SU-DHL-6 (cell line): ENCODE data around the gene CLCNKA.

Experiments used
- H2AFZ ChIP-seq: fragments of 200-600 bp; sonication (generic); 2 replicates; pipeline ENCODE4 v1.6.1; 2014; ENCODE audit warnings: low read depth, mild to moderate bottlenecking, moderate library complexity, mixed read lengths, antibody characterized with exemption, low read length; ENCODE audit not compliant: severe bottlenecking
- H3F3A ChIP-seq: fragments of 200-600 bp; shearing (Covaris generic); 2 replicates; pipeline ENCODE4 v1.6.0; 2016; ENCODE audit warnings: antibody characterized with exemption, mild to moderate bottlenecking; ENCODE audit not compliant: insufficient read depth
- H3K27ac ChIP-seq: fragments of 200-600 bp; sonication (generic); 2 replicates; pipeline ENCODE4 v1.5.1; 2016; ENCODE audit warnings: low read depth, mild to moderate bottlenecking, low read length, moderate library complexity, mixed read lengths
- H3K27me3 ChIP-seq: fragments of 200-600 bp; sonication (generic), shearing (Covaris generic); 2 replicates; pipeline ENCODE4 v1.6.0; 2014; ENCODE audit warnings: mild to moderate bottlenecking, low read length
- H3K36me3 ChIP-seq: fragments of 200-600 bp; sonication (generic); 2 replicates; pipeline ENCODE4 v1.6.1; 2014; ENCODE audit warnings: mild to moderate bottlenecking, low read length, mixed read lengths
- H3K4me2 ChIP-seq: fragments of 300-600, 200-600 bp; shearing (Covaris generic), sonication (generic); 2 replicates; pipeline ENCODE4 v1.6.0; 2014; ENCODE audit warnings: low read length, low read depth, mild to moderate bottlenecking; ENCODE audit not compliant: poor library complexity, severe bottlenecking
- H3K4me3 ChIP-seq: fragments of 200-600 bp; sonication (generic); 2 replicates; pipeline ENCODE4 v1.5.1; 2014; ENCODE audit warnings: antibody characterized with exemption, low read length, mild to moderate bottlenecking, mixed read lengths; ENCODE audit not compliant: insufficient read depth, poor library complexity, severe bottlenecking
- H3K79me2 ChIP-seq: fragments of 200-600 bp; sonication (generic); 2 replicates; pipeline ENCODE4 v1.6.1; 2014; ENCODE audit warnings: mild to moderate bottlenecking, low read length, moderate library complexity; ENCODE audit not compliant: insufficient read depth
- H3K9ac ChIP-seq: fragments of 200-600 bp; sonication (generic); 2 replicates; pipeline ENCODE4 v1.7.0; 2014; ENCODE audit warnings: mild to moderate bottlenecking, low read length
- H3K9me2 ChIP-seq: fragments of 200-600 bp; sonication (generic); replicated peaks from 2 replicates; pipeline ENCODE4 v1.6.1; 2014; ENCODE audit warnings: low read length; ENCODE audit not compliant: insufficient read depth
- H3K9me3 ChIP-seq: fragments of 200-600 bp; sonication (generic); 2 replicates; pipeline ENCODE4 v1.6.1; 2014; ENCODE audit warnings: low read length, mixed read lengths; ENCODE audit not compliant: insufficient read depth
- H4K20me1 ChIP-seq: fragments of 200-600 bp; sonication (generic); 2 replicates; pipeline ENCODE4 v1.6.1; 2014; ENCODE audit warnings: low read depth, mild to moderate bottlenecking, antibody characterized with exemption, low read length, moderate library complexity, mixed read lengths
- CTCF ChIP-seq: fragments of 200-600 bp; sonication (generic); IDR thresholded peaks from one replicate; pipeline ENCODE4 v1.5.1; 2017; ENCODE audit warnings: antibody characterized with exemption, mild to moderate bottlenecking, low read length, moderate library complexity; ENCODE audit not compliant: insufficient read depth, poor library complexity, severe bottlenecking
- EZH2phosphoT487 ChIP-seq: fragments of 200-600 bp; sonication (generic), shearing (Covaris generic); conservative IDR thresholded peaks from 2 replicates; pipeline ENCODE4 v1.6.1; 2018; ENCODE audit warnings: mild to moderate bottlenecking, antibody characterized with exemption, low read length, moderate library complexity, mixed read lengths

CLCNKA gene

GRCh38 chr1:16013220-16013907, 8.5 kb upstream of the CLCNKA start:
- no peaks in the 10 kb centered on the region for H3K27me3 ChIP-seq
- TF ChIP-seq CTCF, result no peak
- TF ChIP-seq EZH2phosphoT487, result no peak
- H2AFZ ChIP-seq, result no peak overlapping the region
- H3K27ac ChIP-seq, result no peak overlapping the region
- H3K79me2 ChIP-seq, result no peaks in the 10 kb centered on the region
- H3K36me3 ChIP-seq, result no peaks in the 10 kb centered on the region
- no peaks in the 10 kb centered on the region for H3K9me3 ChIP-seq
- no peaks in the 10 kb centered on the region for H4K20me1 ChIP-seq
- H3K9ac ChIP-seq, result no peak overlapping the region
- no peak overlapping the region for H3K4me2 ChIP-seq
- H3K9me2 ChIP-seq, result no peaks in the 10 kb centered on the region
- H3F3A ChIP-seq, result no peaks in the 10 kb centered on the region
- H3K4me3 ChIP-seq, result no peak overlapping the region

- H2AFZ ChIP-seq, result no peak overlapping the region
- no peak overlapping the region for H3K4me2 ChIP-seq
Measured at GRCh38 chr1:16013908-16014258, 8.0 kb upstream of the CLCNKA start.

DNA sequence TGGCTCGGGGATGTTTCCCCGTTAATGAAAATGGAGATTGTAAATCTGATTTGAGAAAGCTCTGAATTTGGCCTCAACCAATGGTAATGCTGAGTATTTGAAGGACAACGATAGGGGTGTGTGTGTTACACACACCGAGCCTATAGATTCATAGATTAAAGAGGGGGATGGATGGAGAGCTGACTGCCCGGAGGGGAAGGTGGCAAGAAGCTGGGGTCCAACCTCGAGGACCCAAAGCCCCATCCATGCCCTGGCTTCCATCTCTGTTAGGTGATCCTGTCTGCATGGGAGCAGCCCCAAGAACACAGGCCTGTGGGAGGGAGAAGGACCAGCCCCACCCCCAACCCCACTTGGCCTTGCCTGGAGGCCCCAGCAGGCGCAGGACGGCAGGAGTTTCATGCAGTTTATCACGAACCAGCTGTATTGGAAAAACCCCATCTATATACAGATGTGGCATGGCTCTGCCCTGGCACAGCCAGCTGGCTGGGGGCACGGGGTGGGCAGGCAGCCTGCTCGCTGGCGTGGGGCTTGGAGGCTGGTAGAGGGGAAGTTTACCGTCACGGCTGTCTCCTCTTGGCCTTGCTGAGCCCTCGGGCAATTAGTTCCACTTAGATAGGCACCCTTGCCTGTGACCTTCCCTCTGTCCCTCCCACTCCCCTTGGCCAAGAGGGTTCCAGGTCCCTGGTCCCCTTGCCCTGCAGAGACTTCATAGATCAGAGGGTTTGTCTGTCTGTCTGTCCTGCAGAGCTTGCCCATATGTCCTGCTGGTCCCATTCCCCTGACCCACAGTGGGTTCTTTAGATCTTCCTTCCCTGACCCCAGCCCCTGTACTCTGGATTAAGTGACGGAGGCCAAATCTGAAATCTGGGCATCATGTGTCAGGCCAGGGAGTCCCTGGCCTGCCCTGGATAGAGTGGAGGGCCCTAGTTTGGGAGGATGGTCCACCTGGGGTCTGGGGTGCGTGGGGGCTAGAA, 7.0 kb upstream of the CLCNKA start:
- no peak overlapping the region for H2AFZ ChIP-seq
- no peaks in the 10 kb centered on the region for H3K9me3 ChIP-seq
- TF ChIP-seq CTCF, result no peak
- TF ChIP-seq EZH2phosphoT487, result no peak
- H3K27ac ChIP-seq, result no peak overlapping the region
- H3K4me2 ChIP-seq, result no peak overlapping the region
- H3F3A ChIP-seq, result no peaks in the 10 kb centered on the region
- no peaks in the 10 kb centered on the region for H4K20me1 ChIP-seq
- no peaks in the 10 kb centered on the region for H3K27me3 ChIP-seq
- H3K4me3 ChIP-seq, result no peak overlapping the region
- no peaks in the 10 kb centered on the region for H3K36me3 ChIP-seq
- no peaks in the 10 kb centered on the region for H3K9me2 ChIP-seq
- H3K79me2 ChIP-seq, result no peaks in the 10 kb centered on the region
- H3K9ac ChIP-seq, result no peak overlapping the region

More at GRCh38 chr1:16013908-16014258, 8.0 kb upstream of the CLCNKA start:
- Histone ChIP-seq H3K9me3 (no peaks in the 10 kb centered on the region), H3K9ac (no peak overlapping the region), H3K27ac (no peak overlapping the region), H3K79me2 (no peaks in the 10 kb centered on the region), H3K36me3 (no peaks in the 10 kb centered on the region), H3F3A (no peaks in the 10 kb centered on the region), H3K4me3 (no peak overlapping the region), H4K20me1 (no peaks in the 10 kb centered on the region), H3K9me2 (no peaks in the 10 kb centered on the region), H3K27me3 (no peaks in the 10 kb centered on the region)
- no peak for TF ChIP-seq EZH2phosphoT487
- TF ChIP-seq CTCF, result no peak
